ENCODE measurements around the gene CAPN7. TPM values are rescaled to one million over a fixed set of nuclear protein-coding genes. Genes with fewer than 3 reads are reported as not detected.

The CAPN7 gene
- total RNA-seq, 1 experiment from 2014 or later: 25.2 TPM

DNA sequence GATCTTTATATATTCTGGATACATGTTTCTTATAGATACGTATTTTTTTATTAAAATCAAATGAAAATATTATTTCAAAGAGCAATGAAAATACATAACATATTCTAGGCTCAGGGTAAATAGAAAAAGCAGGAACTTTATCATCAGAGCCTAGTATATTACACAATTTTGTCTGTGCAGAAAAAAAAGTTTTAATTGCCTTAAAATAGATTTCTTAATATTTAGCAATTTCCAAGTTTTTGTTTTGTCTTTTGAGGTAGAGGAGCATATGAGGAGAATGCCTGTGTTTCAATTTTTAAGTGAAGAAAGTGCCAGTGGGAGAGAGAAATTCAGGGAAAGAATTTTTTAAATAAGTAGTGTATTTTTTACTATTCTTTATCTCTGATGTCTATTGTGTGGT is 10.5 kb downstream of the CAPN7 start:
- no peak overlapping the region for H2BK12ac ChIP-seq (ENCODE audit: insufficient read length, low read depth, low read length)
- no peaks in the 10 kb centered on the region for H3K79me2 ChIP-seq (ENCODE audit: insufficient read depth, low read length)
- no peak overlapping the region for H2BK120ac ChIP-seq (ENCODE audit: low read depth, low read length, poor library complexity, severe bottlenecking)
- no peak overlapping the region for H4K5ac ChIP-seq (ENCODE audit: insufficient read length, low read depth, low read length)
- H4K20me1 ChIP-seq (ENCODE audit: control insufficient read depth, insufficient read depth, insufficient read length): no peaks in the 10 kb centered on the region
- Mint-ChIP-seq H3K27me3 (ENCODE audit: low read depth) (no peaks in the 10 kb centered on the region), H3K27ac (no peak overlapping the region), H3K9me3 (no peaks in the 10 kb centered on the region), H3K4me1 (no peaks in the 10 kb centered on the region), H3K36me3 (ENCODE audit: insufficient read depth in 1 of 3, low read depth in 3 of 3) (peaks cover 6 to 68% (median 47%) of the 10 kb centered on the region in 3 experiments; a peak in 6 of 7 replicates), H3K4me3 (no peak overlapping the region)
- H4K8ac ChIP-seq (replicated peaks; ENCODE audit: insufficient read length, low read depth, low read length): no peak overlapping the region
- no peaks in the 10 kb centered on the region for H3K23me2 ChIP-seq (ENCODE audit: insufficient read length, low read depth, low read length, poor library complexity, severe bottlenecking)
- WGBS (ENCODE audit: extremely low coverage, insufficient read length, low lambda C conversion rate): no CpG with 5 or more reads among the region's 1 CpG
- H3K27me3 ChIP-seq (ENCODE audit: insufficient read depth, low read length): no peaks in the 10 kb centered on the region
- no peak overlapping the region for H3K4ac ChIP-seq (ENCODE audit: low read depth, low read length)
- no peaks in the 10 kb centered on the region for H3K79me1 ChIP-seq (ENCODE audit: insufficient read depth, low read depth, low read length, poor library complexity, severe bottlenecking)
- no peak overlapping the region for H3K23ac ChIP-seq (ENCODE audit: insufficient read length, low read depth, low read length)
- no peak overlapping the region for H3K18ac ChIP-seq (ENCODE audit: insufficient read length, low read depth, low read length)
- H2AK5ac ChIP-seq (ENCODE audit: insufficient read length, low read length): no peak overlapping the region
- H3K9ac ChIP-seq (ENCODE audit: extremely low read depth, insufficient read length, low read length): no peak overlapping the region
- no peaks in the 10 kb centered on the region for H3K4me1 ChIP-seq (ENCODE audit: insufficient read depth, low read length)
- H2BK15ac ChIP-seq (ENCODE audit: low read depth, low read length): no peak overlapping the region
- no peak overlapping the region for H3K56ac ChIP-seq (ENCODE audit: insufficient read length, low read depth, low read length)
- H3K27ac ChIP-seq (ENCODE audit: insufficient read length, low read depth, low read length): no peak overlapping the region
- no peak for DNase-seq
- H4K91ac ChIP-seq (ENCODE audit: insufficient read length, low read depth, low read length): no peak overlapping the region
- no peak overlapping the region for H2AFZ ChIP-seq (ENCODE audit: low read length)
- TF ChIP-seq, protein P1, sequence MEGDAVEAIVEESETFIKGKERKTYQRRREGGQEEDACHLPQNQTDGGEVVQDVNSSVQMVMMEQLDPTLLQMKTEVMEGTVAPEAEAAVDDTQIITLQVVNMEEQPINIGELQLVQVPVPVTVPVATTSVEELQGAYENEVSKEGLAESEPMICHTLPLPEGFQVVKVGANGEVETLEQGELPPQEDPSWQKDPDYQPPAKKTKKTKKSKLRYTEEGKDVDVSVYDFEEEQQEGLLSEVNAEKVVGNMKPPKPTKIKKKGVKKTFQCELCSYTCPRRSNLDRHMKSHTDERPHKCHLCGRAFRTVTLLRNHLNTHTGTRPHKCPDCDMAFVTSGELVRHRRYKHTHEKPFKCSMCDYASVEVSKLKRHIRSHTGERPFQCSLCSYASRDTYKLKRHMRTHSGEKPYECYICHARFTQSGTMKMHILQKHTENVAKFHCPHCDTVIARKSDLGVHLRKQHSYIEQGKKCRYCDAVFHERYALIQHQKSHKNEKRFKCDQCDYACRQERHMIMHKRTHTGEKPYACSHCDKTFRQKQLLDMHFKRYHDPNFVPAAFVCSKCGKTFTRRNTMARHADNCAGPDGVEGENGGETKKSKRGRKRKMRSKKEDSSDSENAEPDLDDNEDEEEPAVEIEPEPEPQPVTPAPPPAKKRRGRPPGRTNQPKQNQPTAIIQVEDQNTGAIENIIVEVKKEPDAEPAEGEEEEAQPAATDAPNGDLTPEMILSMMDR (conservative IDR thresholded peaks at IDR 0.05): no peak
- H2BK20ac ChIP-seq (ENCODE audit: low read depth, low read length, poor library complexity, severe bottlenecking): no peak overlapping the region
- no peaks in the 10 kb centered on the region for H3K9me3 ChIP-seq (ENCODE audit: control insufficient read depth, low read depth, low read length)
- H3K4me2 ChIP-seq (ENCODE audit: insufficient read depth, insufficient read length, low read length): no peak overlapping the region
- no peak overlapping the region for H3T11ph ChIP-seq (ENCODE audit: low read length)
- H2BK5ac ChIP-seq (ENCODE audit: insufficient read length, low read length): no peak overlapping the region
- no peak overlapping the region for H3K14ac ChIP-seq (ENCODE audit: insufficient read depth, low read length)
